ENCODE data around the gene SLA2. TPM values are rescaled to one million over a fixed set of nuclear protein-coding genes. Genes with fewer than 3 reads are reported as not detected.
"Not testable (repeated sequence)": the region's sequence is repeated elsewhere in the genome, so short reads cannot be mapped to it uniquely, and the experiment has no call there.

The SLA2 gene
- total RNA-seq, 2 donors from 2014 or later, result 0.44 to 0.68 TPM

GRCh38 chr20:36644032-36644705, 1.8 kb downstream of the SLA2 start:
- no peaks in the 10 kb centered on the region for H3K27me3 ChIP-seq (ENCODE audit: control insufficient read depth, insufficient read depth, low read length, poor library complexity, severe bottlenecking)
- H3K4me1 Mint-ChIP-seq, result peaks cover 46% of the 10 kb centered on the region
- WGBS, 2 experiments (ENCODE audit: insufficient coverage in 1 of 2, insufficient read length in 1 of 2), result 84 to 86% methylated on average over 3 to 5 of the region's 5 CpGs
- H3K4me3 ChIP-seq (ENCODE audit: low read length), result no peak overlapping the region
- no peaks in the 10 kb centered on the region for H3K36me3 ChIP-seq (ENCODE audit: control insufficient read depth, insufficient read depth, low read length)
- H3K9me3 ChIP-seq (ENCODE audit: control insufficient read depth, low read length), result no peaks in the 10 kb centered on the region
- no peak overlapping the region for H3K27ac ChIP-seq (ENCODE audit: low read depth, low read length)
- no peak overlapping the region for H3K9ac ChIP-seq (ENCODE audit: extremely low read depth, low read length, poor library complexity, severe bottlenecking)
- H3K4me1 ChIP-seq (ENCODE audit: control insufficient read depth, insufficient read depth, low read length), result peaks cover 13% of the 10 kb centered on the region
- DNase-seq, result no peak
- H3K9me3 Mint-ChIP-seq, result no peaks in the 10 kb centered on the region
- no peaks in the 10 kb centered on the region for H3K27me3 Mint-ChIP-seq (ENCODE audit: insufficient read depth)
- H3K27ac Mint-ChIP-seq, result peak overlapping the region; percentile 17
- no peaks in the 10 kb centered on the region for H3K36me3 Mint-ChIP-seq (ENCODE audit: low read depth)
- TF ChIP-seq CTCF (conservative IDR thresholded peaks at IDR 0.05), result no peak
- H3K4me3 Mint-ChIP-seq, result no peak overlapping the region

GRCh38 chr20:36642136-36642535, 3.9 kb downstream of the SLA2 start:
- Mint-ChIP-seq H3K36me3 (ENCODE audit: low read depth) (no peaks in the 10 kb centered on the region), H3K9me3 (no peaks in the 10 kb centered on the region), H3K4me3 (no peak overlapping the region), H3K27me3 (ENCODE audit: insufficient read depth) (no peaks in the 10 kb centered on the region), H3K27ac (no peak overlapping the region), H3K4me1 (peaks cover 39% of the 10 kb centered on the region)
- Histone ChIP-seq H3K27me3 (ENCODE audit: control insufficient read depth, insufficient read depth, low read length, poor library complexity, severe bottlenecking) (no peaks in the 10 kb centered on the region), H3K4me1 (ENCODE audit: control insufficient read depth, insufficient read depth, low read length) (peaks cover 7% of the 10 kb centered on the region), H3K27ac (ENCODE audit: low read depth, low read length) (no peak overlapping the region), H3K9me3 (ENCODE audit: control insufficient read depth, low read length) (no peaks in the 10 kb centered on the region), H3K36me3 (ENCODE audit: control insufficient read depth, insufficient read depth, low read length) (no peaks in the 10 kb centered on the region), H3K9ac (ENCODE audit: extremely low read depth, low read length, poor library complexity, severe bottlenecking) (no peak overlapping the region), H3K4me3 (ENCODE audit: low read length) (no peak overlapping the region)
- TF ChIP-seq CTCF (conservative IDR thresholded peaks at IDR 0.05), result no peak
- 98% methylated on average over 6 of the region's 6 CpGs; no CpG with 5 or more reads in 1 of the 2 experiments for WGBS, 2 experiments (ENCODE audit: insufficient coverage in 1 of 2, insufficient read length in 1 of 2)
- no peak for DNase-seq

GRCh38 chr20:36641506-36641843, 4.5 kb downstream of the SLA2 start:
- H3K4me1 Mint-ChIP-seq, result peaks cover 34% of the 10 kb centered on the region
- H3K27me3 Mint-ChIP-seq (ENCODE audit: insufficient read depth), result no peaks in the 10 kb centered on the region
- Histone ChIP-seq H3K9me3 (ENCODE audit: control insufficient read depth, low read length) (no peaks in the 10 kb centered on the region), H3K4me1 (ENCODE audit: control insufficient read depth, insufficient read depth, low read length) (peaks cover 4% of the 10 kb centered on the region), H3K4me3 (ENCODE audit: low read length) (no peak overlapping the region), H3K27me3 (ENCODE audit: control insufficient read depth, insufficient read depth, low read length, poor library complexity, severe bottlenecking) (no peaks in the 10 kb centered on the region), H3K36me3 (ENCODE audit: control insufficient read depth, insufficient read depth, low read length) (no peaks in the 10 kb centered on the region), H3K9ac (ENCODE audit: extremely low read depth, low read length, poor library complexity, severe bottlenecking) (no peak overlapping the region), H3K27ac (ENCODE audit: low read depth, low read length) (no peak overlapping the region)
- WGBS, 2 experiments (ENCODE audit: insufficient coverage in 1 of 2, insufficient read length in 1 of 2), result 90 to 93% methylated on average over 2 to 3 of the region's 3 CpGs
- no peak overlapping the region for H3K4me3 Mint-ChIP-seq
- no peaks in the 10 kb centered on the region for H3K9me3 Mint-ChIP-seq
- no peaks in the 10 kb centered on the region for H3K36me3 Mint-ChIP-seq (ENCODE audit: low read depth)
- no peak for TF ChIP-seq CTCF (conservative IDR thresholded peaks at IDR 0.05)
- no peak for DNase-seq
- peak overlapping the region; percentile 37 for H3K27ac Mint-ChIP-seq

- not testable (repeated sequence) for H3K4me3 Mint-ChIP-seq; H3K9me3 Mint-ChIP-seq; H3K9me3 ChIP-seq (ENCODE audit: control insufficient read depth, low read length); H3K4me3 ChIP-seq (ENCODE audit: low read length); H3K27ac ChIP-seq (ENCODE audit: low read depth, low read length); H3K36me3 Mint-ChIP-seq (ENCODE audit: low read depth); H3K4me1 ChIP-seq (ENCODE audit: control insufficient read depth, insufficient read depth, low read length); H3K27ac Mint-ChIP-seq; H3K9ac ChIP-seq (ENCODE audit: extremely low read depth, low read length, poor library complexity, severe bottlenecking); H3K36me3 ChIP-seq (ENCODE audit: control insufficient read depth, insufficient read depth, low read length); DNase-seq; H3K27me3 Mint-ChIP-seq (ENCODE audit: insufficient read depth); H3K27me3 ChIP-seq (ENCODE audit: control insufficient read depth, insufficient read depth, low read length, poor library complexity, severe bottlenecking)
- WGBS, 2 experiments (ENCODE audit: insufficient coverage in 1 of 2, insufficient read length in 1 of 2), result 95% methylated on average over 8 to 12 of the region's 12 CpGs
- peaks cover 13% of the 10 kb centered on the region for H3K4me1 Mint-ChIP-seq
Observed at GRCh38 chr20:36638876-36639400, 7.1 kb downstream of the SLA2 start.

Data from endodermal cell (in vitro differentiated cells).